Breast epithelium (tissue), 3 donors: ENCODE measurements around the gene AMFR.
"Not testable (repeated sequence)": the region's sequence is repeated elsewhere in the genome, so short reads cannot be mapped to it uniquely, and the experiment has no call there.

Experiments
- CTCF ChIP-seq, 3 donors: fragments of 450-650 bp; IDR thresholded peaks; one replicate each; pipeline ENCODE4 v1.5.1; 2016 to 2017; ENCODE audit warnings: antibody characterized with exemption in 3 of 3, mild to moderate bottlenecking in 3 of 3, moderate library complexity in 3 of 3
- POLR2AphosphoS5 ChIP-seq, 3 donors: sonication (generic); formaldehyde crosslinking; IDR thresholded peaks; one replicate each; pipeline ENCODE4 v1.6.1; 2017; ENCODE audit warnings: antibody characterized with exemption in 3 of 3

GRCh38 chr16:56396724-56397123 is 28.6 kb downstream of the AMFR start:
- TF ChIP-seq CTCF, POLR2AphosphoS5 (IDR thresholded peaks at IDR 0.05): not testable (repeated sequence)
